ENCODE results near the gene RNF41. TPM values are rescaled to one million over a fixed set of nuclear protein-coding genes. Genes with fewer than 3 reads are reported as not detected.

Gene RNF41
- total RNA-seq, 1 donor from 2014 or later = 33.7 TPM

DNA sequence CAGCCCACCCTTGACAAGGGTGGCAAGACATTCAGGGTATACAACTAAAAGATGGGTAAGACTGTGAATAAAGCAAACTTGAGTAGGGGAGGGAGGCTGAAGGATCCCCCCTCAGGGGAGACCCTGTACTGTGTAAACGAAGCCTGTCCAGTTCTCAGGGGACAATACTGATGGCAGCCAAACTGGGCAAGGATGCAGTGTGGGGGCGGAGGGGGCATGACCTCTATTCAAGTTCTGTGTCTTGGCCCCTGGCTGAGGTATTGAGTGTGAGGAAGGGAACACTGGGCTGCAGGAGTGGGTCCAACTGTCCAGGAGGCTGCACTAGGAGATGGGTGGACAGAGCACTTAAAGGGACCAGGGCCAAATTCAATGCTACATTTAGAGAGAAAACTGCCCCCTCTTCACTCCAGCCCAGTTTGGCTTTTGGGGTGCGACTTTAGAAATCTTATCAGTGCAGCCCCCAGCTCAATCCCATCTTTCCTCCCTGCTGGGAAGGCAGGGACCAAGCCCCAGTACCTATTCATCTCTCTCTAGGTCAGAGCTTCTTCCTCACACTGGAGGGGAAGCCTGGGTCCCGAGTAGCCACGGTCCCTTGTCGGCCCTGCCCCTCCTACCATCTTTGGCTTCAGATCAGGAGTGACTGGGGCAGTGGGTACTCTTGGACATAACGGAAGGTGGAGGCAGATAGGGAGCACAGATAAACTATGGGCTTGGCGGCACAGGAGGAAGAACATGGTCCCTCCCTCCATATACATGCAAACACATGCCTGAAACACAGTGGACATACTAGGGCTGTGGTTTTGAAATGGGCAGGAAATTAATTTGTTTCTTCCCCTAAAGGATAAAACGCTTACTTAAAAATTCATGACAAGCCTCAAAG lies 19.9 kb upstream of the RNF41 start:
- Mint-ChIP-seq H3K27ac (peak overlapping the region; percentile 20), H3K4me1 (ENCODE audit: unreplicated experiment) (no peaks in the 10 kb centered on the region), H3K9me3 (no peaks in the 10 kb centered on the region), H3K27me3 (no peaks in the 10 kb centered on the region), H3K4me3 (no peak overlapping the region), H3K36me3 (peaks cover 12% of the 10 kb centered on the region)
- DNase-seq (ENCODE audit: extremely low spot score, unreplicated experiment) = no peak
- TF ChIP-seq, protein P1, sequence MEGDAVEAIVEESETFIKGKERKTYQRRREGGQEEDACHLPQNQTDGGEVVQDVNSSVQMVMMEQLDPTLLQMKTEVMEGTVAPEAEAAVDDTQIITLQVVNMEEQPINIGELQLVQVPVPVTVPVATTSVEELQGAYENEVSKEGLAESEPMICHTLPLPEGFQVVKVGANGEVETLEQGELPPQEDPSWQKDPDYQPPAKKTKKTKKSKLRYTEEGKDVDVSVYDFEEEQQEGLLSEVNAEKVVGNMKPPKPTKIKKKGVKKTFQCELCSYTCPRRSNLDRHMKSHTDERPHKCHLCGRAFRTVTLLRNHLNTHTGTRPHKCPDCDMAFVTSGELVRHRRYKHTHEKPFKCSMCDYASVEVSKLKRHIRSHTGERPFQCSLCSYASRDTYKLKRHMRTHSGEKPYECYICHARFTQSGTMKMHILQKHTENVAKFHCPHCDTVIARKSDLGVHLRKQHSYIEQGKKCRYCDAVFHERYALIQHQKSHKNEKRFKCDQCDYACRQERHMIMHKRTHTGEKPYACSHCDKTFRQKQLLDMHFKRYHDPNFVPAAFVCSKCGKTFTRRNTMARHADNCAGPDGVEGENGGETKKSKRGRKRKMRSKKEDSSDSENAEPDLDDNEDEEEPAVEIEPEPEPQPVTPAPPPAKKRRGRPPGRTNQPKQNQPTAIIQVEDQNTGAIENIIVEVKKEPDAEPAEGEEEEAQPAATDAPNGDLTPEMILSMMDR (conservative IDR thresholded peaks at IDR 0.05) = no peak

DNA sequence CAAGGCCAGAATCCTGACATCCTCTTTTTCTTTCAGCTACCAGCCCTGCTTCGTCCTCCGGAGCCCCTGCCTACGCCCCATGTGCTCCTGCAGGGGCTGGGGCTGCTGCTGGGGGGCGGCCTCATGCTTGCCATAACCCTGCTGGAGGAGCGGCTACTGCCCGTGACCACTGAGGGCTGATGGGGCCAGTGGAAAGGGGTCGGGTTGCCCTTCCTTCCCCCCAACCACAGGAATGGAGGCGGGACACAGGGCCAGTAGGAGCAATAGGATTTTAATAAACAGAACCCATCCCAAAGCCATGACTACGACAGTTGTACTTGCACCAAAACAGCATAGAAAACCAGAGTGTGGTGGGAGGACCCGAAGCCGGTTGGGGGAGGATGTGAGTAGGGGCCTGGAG lies 15.8 kb upstream of the RNF41 start:
- Mint-ChIP-seq H3K27ac (no peak overlapping the region), H3K9me3 (no peaks in the 10 kb centered on the region), H3K4me3 (no peak overlapping the region), H3K36me3 (peaks cover 5% of the 10 kb centered on the region), H3K27me3 (no peaks in the 10 kb centered on the region), H3K4me1 (ENCODE audit: unreplicated experiment) (no peaks in the 10 kb centered on the region)
- TF ChIP-seq, protein P1 (conservative IDR thresholded peaks at IDR 0.05) = no peak
- no peak for DNase-seq (ENCODE audit: extremely low spot score, unreplicated experiment)

DNA sequence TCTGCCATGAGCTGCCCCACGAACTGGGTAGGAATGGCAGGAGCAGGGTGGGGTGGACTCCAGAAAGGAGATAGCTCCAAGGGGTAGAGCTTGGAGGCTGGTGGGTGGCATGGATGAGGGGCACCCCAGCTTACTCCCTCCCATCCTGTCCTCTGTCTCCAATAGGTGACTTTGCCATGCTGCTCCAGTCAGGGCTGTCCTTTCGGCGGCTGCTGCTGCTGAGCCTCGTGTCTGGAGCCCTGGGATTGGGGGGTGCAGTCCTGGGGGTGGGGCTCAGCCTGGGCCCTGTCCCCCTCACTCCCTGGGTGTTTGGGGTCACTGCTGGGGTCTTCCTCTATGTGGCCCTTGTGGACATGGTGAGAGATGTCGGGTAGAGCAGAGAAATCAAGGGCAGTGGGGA lies 15.3 kb upstream of the RNF41 start:
- H3K27ac Mint-ChIP-seq = no peak overlapping the region
- no peak for DNase-seq (ENCODE audit: extremely low spot score, unreplicated experiment)

DNA sequence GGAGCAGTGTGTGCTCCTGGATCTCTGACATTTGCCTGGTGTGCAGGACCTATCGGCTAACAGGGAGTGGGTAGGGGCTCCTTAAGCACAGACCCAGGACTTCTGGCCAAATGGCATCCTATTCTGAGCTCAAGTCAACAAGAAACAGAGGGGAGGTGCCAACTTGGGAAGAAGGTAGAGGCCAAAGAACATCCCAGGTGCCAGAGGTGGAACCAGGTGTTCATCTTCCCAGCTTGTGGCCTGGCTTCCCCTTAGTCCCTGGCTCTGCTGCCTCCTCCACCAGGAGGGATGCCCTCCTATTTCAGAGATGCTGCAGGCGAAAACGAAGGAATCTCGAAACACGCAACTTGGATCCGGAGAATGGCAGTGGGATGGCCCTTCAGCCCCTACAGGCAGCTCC lies 14.4 kb upstream of the RNF41 start:
- TF ChIP-seq, protein P1 (conservative IDR thresholded peaks at IDR 0.05) = no peak

More for the DNA sequence above, 15.3 kb upstream of the RNF41 start:
- Mint-ChIP-seq H3K36me3 (peaks cover 3% of the 10 kb centered on the region), H3K4me1 (ENCODE audit: unreplicated experiment) (no peaks in the 10 kb centered on the region), H3K27me3 (no peaks in the 10 kb centered on the region), H3K4me3 (no peak overlapping the region), H3K9me3 (no peaks in the 10 kb centered on the region)
- TF ChIP-seq, protein P1 (conservative IDR thresholded peaks at IDR 0.05) = no peak

DNA sequence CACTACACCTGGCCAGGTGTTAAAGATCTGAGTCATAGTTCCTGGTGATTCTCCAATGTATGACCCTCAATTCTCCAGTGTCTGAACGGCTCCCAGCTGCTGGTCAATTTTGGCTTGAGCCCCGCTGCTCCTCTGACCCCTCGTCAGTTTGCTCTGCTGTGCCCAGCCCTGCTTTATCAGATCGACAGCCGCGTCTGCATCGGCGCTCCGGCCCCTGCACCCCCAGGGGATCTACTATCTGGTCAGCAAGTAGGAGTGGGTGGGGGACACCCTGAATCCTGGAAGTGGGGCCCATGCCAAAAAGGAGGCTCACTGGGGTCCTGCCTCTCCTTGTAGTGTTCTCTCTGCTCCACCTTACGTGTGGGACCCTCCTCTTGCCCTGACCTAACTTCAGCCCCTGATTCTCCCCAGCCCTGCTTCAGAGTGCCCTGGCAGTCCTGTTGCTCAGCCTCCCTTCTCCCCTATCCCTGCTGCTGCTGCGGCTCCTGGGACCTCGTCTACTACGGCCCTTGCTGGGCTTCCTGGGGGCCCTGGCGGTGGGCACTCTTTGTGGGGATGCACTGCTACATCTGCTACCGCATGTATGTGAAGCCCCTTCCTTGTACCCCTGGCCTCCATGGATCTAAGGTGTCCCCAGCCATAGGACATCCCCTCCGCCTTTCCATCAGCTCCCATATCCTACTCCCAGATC lies 13.2 kb upstream of the RNF41 start:
- no peak overlapping the region for H3K4me3 Mint-ChIP-seq
- no peaks in the 10 kb centered on the region for H3K36me3 Mint-ChIP-seq
- H3K27ac Mint-ChIP-seq = no peak overlapping the region
- peaks cover 5% of the 10 kb centered on the region for H3K4me1 Mint-ChIP-seq (ENCODE audit: unreplicated experiment)
- no peak for DNase-seq (ENCODE audit: extremely low spot score, unreplicated experiment)
- H3K9me3 Mint-ChIP-seq = no peaks in the 10 kb centered on the region
- no peaks in the 10 kb centered on the region for H3K27me3 Mint-ChIP-seq
- TF ChIP-seq, protein P1 (conservative IDR thresholded peaks at IDR 0.05) = no peak

More for the DNA sequence above, 14.4 kb upstream of the RNF41 start:
- no peak for DNase-seq (ENCODE audit: extremely low spot score, unreplicated experiment)
- Mint-ChIP-seq H3K27me3 (no peaks in the 10 kb centered on the region), H3K9me3 (no peaks in the 10 kb centered on the region), H3K4me3 (no peak overlapping the region), H3K36me3 (no peaks in the 10 kb centered on the region), H3K4me1 (ENCODE audit: unreplicated experiment) (no peaks in the 10 kb centered on the region), H3K27ac (no peak overlapping the region)

Data from type B pancreatic cell (in vitro differentiated cells).